ENCODE data around the gene RNGTT.
"Not testable (repeated sequence)": the region's sequence is repeated elsewhere in the genome, so short reads cannot be mapped to it uniquely, and the experiment has no call there.

RNGTT gene

DNA sequence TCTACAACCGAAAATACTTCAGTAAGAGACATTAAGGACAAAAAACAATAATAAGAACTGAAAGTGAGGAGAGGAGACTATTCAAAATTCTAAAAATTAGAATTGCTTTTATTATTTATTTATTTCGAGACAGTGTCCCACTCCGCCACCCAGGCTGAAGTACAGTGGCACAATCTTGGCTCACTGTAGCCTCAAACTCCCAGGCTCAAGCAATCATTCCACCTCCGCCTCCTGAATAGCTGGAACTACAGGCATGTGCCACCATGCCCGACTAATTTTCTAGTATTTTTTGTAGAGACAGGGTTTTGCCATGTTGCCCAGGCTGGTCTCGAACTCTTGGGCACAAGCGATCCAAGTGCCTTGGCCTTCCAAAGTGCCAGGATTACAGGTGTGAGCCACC, 123.1 kb downstream of the RNGTT start:
- intact Hi-C loops (cut with DNase I), result no loop called here
- DNase-seq, result no peak

DNA sequence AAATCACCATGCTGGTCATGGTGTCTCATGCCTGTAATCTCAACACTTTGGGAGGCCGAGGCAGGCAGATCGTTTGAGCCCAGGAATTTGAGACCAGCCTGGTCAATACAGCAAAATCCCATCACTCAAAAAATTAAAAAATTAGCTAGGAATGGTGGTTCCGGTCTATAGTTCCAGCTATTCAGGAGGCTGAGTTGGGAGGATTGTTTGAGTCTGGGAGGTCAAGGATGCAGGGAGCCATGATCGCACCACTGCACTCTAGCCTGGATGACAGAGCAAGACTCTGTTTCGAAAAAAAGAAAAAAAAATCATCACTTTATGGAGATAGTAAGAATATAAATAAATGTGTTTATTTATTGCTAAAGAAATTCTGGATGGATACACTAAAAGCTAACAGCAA, 124.1 kb downstream of the RNGTT start:
- no peak for DNase-seq
- intact Hi-C loops (cut with DNase I), result no loop called here

DNA sequence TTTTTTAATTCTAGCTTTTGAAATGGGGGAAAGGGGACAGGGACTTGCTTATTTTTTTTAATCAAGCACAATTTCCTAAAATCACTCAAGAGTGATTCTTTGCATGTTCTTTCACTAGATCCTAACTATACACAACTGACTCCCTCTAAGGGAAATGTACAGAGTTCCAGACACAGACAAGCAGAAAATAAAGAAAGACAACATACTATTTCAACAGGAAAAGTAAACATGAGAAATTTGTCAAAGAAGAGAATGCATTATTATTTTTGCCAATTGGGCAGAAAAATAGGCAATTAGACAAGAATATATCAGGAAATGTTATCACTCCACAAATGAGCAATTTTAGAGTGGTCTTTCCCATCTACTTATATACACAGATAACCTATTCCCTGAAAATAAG, 128.2 kb downstream of the RNGTT start:
- intact Hi-C loops (cut with DNase I), result no loop called here
- no peak for DNase-seq

DNA sequence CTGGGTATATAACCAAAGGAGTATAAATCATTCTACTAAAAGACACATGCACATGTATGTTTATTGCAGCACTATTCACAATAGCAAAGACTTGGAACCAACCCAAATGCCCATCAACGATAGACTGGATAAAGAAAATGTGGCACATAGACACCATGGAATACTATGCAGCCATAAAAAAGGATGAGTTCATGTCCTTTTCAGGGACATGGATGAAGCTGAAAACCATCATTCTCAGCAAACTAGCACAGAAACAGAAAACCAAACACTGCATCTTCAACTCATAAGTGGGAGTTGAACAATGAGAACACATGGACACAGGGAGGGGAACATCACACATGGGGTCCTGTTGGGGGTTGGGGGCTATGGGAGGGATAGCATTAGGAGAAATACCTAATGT, 130.3 kb downstream of the RNGTT start:
- intact Hi-C loops (cut with DNase I); DNase-seq: not testable (repeated sequence)

DNA sequence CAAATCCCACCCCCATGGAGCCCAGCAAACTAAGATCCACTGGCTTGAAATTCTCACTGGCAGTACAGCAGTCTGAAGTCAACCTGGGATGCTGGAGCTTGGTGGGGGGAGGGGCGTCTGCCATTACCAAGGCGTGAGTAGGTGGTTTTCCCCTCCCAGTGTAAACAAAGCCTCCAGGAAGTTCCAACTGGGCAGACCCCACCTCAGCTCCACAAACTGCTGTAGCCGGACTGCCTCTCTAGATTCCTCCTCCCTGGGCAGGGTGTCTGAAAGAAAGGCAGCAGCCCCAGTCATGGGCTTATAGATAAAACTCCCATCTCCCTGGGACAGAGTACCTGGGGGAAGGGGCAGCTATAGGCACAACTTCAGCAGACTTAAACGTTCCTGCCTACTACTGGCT, 135.8 kb downstream of the RNGTT start:
- intact Hi-C loops (cut with DNase I); DNase-seq: not testable (repeated sequence)

DNA sequence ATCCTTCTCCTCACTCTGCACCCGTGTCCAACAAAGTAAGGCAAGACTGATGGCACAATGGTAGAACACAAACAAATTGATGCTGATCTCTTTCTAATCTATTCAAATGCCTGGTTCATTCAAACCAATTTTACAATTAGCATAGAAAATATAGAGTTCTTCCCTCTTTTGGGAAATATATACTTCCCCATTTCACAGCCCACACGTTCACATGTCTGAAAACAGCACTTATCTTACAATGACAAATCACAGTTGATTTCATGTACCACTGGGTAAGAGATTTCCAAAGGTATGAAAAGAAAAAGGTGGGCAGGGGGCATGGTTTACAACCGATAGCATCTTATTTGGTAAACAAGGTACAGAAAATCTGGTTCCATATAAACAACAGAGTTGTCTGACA, 137.6 kb downstream of the RNGTT start:
- intact Hi-C loops (cut with DNase I), result no loop called here
- DNase-seq, result no peak

DNA sequence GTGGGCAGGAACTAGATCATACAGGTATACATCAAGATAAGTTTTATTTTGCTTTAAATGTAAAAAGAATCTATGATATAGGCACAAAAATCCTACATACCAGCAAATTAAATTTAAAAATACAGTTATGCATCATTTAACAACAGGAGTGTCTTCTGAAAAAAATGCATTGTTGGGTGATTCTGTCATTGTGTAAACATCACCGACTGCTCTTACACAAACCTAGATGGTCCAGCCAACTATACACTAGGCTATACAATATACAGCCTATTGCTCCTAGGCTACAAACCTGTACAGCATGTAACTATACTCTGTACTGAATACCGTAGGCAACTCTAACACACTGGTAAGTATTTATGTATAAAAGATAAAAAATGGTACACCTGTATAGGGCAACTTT, 139.4 kb downstream of the RNGTT start:
- intact Hi-C loops (cut with DNase I), result no loop called here
- no peak for DNase-seq

DNA sequence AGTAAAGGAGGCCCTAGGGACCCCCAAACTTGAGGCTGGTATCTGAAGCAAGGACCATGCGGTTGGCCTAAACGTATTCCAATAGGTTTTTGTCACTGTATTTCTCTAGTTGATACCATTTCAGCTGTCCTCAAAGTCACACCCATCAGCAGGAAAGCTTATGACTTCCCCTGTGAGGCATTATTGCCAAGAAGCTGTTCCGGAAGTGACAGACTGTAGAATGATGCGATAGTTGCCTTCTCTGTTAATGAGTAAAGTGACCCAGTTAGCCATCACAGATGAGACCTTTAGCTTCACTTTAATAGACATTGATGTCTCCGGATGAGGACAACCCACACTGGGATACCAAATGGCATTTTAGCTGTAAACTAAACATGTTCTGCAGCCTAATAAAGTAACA, 147.9 kb downstream of the RNGTT start:
- no peak for DNase-seq
- intact Hi-C loops (cut with DNase I), result no loop called here

DNA sequence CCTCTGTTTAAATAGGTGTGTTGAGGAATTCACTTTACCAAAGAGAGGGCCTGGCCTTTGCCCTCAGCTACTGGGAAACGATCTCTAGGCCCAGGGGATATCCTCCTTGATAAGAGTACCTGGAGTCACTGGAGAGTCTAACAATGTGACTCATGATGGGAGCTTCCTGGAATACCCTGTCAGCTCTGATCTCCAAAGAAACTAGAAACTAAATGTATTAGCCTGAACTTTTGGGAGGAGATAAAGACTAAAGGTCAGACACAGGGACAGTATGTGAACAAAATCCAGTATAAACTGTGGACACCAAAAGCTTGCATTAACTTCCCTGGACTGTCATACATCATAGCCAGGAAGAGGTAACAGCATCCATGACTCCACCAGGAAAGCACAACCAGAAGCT, 148.5 kb downstream of the RNGTT start:
- intact Hi-C loops (cut with DNase I), result no loop called here
- DNase-seq, result no peak

DNA sequence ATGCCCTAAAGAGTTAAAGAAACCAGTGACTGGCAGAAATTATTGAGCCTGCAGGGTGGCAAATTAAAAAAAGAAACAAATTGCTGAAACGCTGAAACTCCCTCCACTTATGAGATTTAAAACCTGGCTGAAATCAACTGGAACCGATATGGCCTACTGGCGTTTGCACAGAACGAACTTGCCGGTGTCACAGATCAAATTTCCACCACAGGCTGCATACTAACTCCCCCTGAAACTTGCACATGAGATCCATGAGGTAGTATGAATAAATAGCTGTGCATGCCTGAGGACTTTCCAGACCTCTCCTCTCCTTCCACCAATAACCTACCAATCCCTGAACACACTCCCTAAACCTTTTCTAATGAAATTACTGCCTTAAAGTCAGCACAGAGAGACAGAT, 150.4 kb downstream of the RNGTT start:
- intact Hi-C loops (cut with DNase I), result no loop called here

DNA sequence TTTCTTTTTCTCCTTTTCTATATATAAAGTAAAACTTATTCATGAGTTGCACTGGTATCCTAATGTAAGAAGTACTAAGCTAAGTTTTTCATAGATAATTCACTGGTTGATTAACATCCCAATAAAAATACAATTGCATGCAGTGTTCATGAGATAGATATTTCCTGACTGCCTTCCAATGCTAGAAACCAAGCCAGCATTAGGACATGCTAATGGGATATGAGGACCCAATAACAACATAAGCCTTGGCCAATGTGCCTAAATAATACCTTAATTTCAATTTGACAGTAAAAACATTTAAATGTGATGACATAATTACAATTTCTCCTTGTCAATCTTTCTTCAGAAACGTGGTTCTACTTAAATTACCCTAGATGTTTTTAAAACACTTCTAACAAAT, 152.7 kb downstream of the RNGTT start:
- intact Hi-C loops (cut with DNase I), result no loop called here
- DNase-seq, result no peak

More for the DNA sequence above, 150.4 kb downstream of the RNGTT start:
- no peak for DNase-seq

DNA sequence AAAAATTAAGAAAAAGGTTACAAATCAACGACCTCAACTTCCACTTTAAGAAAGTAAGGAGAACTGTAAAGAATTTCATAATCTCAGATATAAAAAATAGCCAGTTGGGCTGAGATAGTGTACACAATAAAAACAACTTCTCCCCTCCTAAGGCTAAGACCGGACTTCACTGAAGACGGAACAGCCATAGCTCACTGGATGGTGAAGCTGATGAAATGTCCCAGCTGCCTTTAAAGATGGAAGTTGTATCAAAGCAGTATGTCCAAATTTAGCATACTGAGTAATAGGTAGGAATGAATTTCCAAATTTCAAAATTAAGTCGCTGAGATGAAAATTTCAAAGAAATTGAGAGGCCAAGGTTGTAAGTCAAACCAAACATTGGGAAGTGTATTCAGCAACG, 153.3 kb downstream of the RNGTT start:
- no peak for DNase-seq
- intact Hi-C loops (cut with DNase I), result no loop called here

DNA sequence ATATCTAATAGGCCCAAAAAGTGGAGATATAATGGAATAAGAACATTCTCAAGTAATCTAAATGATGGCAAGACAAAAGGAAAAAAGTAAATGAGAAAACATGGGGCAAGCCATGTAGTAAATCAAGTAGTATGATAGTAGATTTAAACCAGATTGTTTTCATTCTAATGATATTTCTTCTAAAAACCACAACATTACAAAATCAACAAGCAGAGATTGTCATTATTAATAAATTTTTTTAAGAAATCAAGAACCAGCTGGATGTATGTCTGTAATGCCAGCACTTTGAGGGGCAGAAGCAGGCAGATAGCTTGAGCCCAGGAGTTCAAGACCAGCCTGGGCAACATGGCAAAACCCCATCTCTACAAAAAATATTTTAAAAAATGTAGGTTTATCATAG, 155.0 kb downstream of the RNGTT start:
- DNase-seq, result no peak
- intact Hi-C loops (cut with DNase I), result no loop called here

DNA sequence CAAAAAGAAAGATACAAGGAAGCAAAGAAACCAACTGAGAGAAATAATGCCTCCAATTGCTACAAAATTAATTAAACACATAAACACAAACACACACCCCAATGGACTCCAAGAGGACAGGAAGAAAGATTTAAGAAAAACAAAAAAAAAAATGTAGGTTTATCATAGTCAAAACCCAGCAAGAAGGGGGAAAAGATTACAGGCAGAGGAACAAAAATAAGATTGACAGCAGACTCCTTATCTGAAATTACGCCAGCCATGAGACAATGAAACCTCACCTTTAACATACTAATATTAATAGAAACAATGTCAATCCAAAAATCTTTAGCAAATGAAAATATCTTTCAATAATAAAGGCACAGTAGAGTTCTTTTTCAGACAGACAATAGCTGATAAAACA, 155.8 kb downstream of the RNGTT start:
- intact Hi-C loops (cut with DNase I), result no loop called here
- no peak for DNase-seq

DNA sequence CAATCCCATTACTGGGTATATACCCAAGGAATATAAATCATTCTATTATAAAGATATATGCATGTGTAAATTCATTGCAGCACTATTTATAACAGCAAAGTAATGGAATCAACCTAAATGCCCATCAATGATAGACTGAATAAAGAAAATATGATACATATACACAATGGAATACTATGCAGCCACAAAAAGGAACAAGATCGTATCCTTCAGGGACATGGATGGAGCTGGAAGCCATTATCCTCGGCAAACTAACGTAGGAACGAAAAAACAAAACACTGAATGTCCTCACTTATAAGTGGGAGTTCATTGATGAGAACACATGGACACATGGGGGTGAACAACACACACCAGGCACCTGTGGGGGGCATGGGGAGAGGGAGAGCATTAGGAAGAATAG, 156.7 kb downstream of the RNGTT start:
- intact Hi-C loops (cut with DNase I), result no loop called here

DNA sequence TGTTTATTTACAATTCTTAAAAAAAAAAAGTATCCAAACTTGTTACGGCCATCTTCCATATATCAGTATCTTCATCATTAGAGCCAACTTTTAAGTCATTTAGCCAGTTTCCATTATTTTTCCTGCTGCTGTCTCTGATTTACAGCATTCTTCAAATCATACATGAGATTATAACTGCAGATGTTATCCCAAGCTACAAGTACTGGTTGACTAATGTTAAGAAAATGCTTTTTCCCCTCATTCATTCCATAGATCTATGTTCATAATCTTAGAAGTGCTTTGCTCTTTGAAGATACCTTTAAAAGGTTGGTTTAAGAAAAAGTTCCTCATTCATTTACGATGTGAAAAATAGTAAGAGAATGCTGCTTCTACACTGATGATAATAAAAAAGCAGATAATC, 158.7 kb downstream of the RNGTT start:
- no peak for DNase-seq

More for the DNA sequence above, 156.7 kb downstream of the RNGTT start:
- no peak for DNase-seq

DNA sequence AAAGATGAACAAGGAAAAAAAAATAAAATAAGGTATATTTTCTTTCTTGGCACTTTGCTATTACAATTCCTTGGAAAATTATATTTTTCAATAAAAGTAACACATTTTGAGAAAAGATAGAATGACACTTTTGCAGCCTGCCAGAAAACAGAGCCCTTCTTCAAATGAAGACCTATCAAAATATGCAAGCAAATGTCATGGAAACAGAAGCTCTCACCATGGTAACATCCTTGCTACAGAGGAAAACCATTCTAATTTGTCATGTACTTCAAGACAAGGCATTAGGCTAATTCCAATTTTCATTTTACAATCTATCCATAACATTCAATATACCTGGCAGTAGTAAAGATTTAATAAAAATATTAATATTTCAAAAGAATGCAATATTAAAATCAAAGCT, 177.9 kb downstream of the RNGTT start:
- DNase-seq, result peak in 4 of 42 donors; percentile 3 to 44 (median 13)
- intact Hi-C loops (cut with DNase I), result no loop called here

More for the DNA sequence above, 158.7 kb downstream of the RNGTT start:
- intact Hi-C loops (cut with DNase I), result no loop called here

DNA sequence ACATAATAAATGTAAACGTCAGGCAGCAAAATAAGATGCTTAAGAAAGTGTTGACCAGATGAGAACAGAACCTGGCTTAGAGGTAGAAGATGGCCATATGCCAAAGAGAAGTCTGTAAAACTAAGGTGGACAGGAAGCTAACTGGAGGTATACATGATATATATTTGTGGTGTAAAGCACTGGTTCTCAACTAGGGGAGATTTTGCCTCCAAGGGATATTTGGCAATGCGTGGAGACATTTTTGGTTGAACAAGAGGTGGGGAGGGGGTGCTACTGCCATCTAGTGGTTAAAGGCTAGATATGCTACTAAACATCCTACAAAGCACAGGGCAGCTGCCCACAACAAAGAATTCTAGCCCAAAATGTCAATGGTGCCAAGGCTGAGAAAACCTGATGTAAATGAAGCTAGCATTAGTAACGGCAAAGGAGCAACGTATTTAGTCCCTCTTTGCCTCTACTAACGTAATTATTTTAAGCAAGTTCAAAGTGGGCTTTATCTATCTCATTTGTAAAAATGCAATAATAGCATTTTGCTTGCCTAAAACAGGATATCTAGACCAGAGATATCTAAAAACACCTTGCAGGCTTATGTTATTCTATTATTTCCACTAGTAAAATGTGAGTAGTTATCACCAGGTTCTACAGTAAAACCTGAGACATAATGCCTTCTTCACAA, 182.6 kb downstream of the RNGTT start:
- peak in 31 of 42 donors; percentile 5 to 73 (median 38) for DNase-seq
- intact Hi-C loops (cut with DNase I), result no loop called here

DNA sequence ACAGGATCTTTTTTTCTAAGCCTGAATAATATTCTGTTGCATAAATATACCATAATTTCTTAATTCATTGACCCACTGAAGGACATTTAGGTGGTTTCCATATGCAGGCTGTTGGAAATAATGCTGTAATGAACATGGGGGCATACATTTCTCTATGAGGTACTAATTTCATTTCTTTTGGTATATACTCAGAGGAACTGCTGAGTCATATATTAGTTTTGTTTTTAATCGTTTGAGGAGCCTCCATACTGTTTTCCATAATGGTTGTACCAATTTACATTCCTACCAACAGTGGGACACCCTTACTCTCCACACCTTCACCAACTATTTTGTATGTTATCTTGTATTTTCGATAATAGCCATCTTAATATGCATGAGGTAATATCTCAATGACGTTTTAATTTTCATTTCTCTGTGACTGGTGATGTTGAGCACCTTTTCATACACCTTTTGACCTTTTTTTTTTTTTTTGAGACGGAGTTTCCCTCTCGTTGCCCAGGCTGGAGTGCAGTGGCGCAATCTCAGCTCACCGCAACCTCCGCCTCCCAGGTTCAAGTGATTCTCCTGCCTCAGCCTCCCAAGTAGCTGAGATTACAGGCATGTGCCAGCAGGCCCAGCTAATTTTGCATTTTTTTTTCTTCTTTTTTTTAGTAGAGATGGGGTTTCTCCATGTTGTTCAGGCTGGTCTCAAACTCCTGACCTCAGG, 187.4 kb downstream of the RNGTT start:
- DNase-seq, result no peak
- intact Hi-C loops (cut with DNase I), result no loop called here

DNA sequence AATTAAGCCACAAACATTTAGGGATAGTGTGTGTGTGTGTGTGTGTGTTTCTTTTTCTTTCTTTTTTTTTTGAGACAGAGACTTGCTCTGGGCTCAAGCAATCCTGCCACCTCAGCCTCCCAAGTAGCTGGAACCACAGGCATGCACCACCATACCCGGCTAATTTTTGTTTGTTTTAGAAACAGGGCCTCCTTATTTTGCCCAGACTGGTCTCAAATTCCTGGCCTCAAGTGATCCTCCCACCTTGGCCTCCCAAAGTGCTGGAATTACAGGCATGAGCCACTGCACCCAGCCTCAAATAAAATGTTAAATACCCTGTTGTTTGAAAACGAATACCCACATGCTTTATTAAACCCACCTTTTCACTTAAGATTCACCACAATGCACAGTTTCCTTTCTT, 195.3 kb downstream of the RNGTT start:
- DNase-seq; intact Hi-C loops (cut with DNase I): not testable (repeated sequence)

DNA sequence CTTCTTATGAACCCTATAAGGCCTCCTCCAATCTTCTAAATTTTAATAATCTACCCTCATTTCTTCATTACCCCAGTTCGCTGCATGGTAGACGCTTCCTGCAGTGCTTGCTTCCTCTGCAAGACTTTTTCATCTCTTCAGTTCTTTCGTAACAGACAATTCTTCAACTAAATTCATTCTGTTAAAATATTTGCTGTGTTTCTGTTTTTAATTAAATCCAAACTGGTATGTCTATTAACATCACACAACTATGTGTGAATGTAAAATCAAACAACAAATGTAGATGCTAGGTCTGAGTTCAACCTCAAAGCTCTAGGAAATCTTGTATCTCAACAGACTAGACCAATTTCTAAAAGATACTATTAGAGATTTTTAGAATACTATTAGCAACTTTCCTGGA, 199.3 kb downstream of the RNGTT start:
- intact Hi-C loops (cut with DNase I), result no loop called here
- DNase-seq, result no peak

Measured in head of caudate nucleus (tissue), 42 donors.